Stimulated activated CD4-positive, alpha-beta T cell treated with anti-CD3 and anti-CD28 coated beads, TNF-alpha, amount 100 ng/mL, for 48 hours (primary cell): Measurements from ENCODE around the gene PER1.

Experiments
- DNase-seq, 3 donors: peaks; one replicate each; pipeline ENCODE4 v3.0.0-alpha.2; 2020; ENCODE audit warnings: low read depth in 3 of 3

Gene PER1

GRCh38 chr17:8154608-8155155, 2.5 kb upstream of the PER1 start:
- DNase-seq = no peak

- peak; percentile 81 to 84 (median 82) for DNase-seq
These were observed 1.9 kb upstream of the PER1 start for GRCh38 chr17:8153957-8154607.

- no peak for DNase-seq
These were observed 1.3 kb upstream of the PER1 start for GRCh38 chr17:8153525-8153956.

- no peak for DNase-seq
These were observed 837 bp upstream of the PER1 start for GRCh38 chr17:8153031-8153451.

- no peak for DNase-seq
These were observed 528 bp downstream of the PER1 start for GRCh38 chr17:8151641-8152111.

GRCh38 chr17:8151120-8151640, 1.0 kb downstream of the PER1 start:
- peak; percentile 70 to 79 (median 72) for DNase-seq

GRCh38 chr17:8150194-8151119, 1.7 kb downstream of the PER1 start:
- no peak for DNase-seq

GRCh38 chr17:8149419-8150193, 2.6 kb downstream of the PER1 start:
- no peak for DNase-seq

- DNase-seq = no peak
These were observed 3.6 kb downstream of the PER1 start for GRCh38 chr17:8148560-8148959.

- no peak for DNase-seq
These were observed 4.3 kb downstream of the PER1 start for GRCh38 chr17:8147805-8148404.

- no peak for DNase-seq
These were observed 4.9 kb downstream of the PER1 start for GRCh38 chr17:8147141-8147804.

GRCh38 chr17:8146381-8147140, 5.6 kb downstream of the PER1 start:
- DNase-seq = no peak

GRCh38 chr17:8145811-8146210, 6.4 kb downstream of the PER1 start:
- no peak for DNase-seq

GRCh38 chr17:8144401-8145231, 7.6 kb downstream of the PER1 start:
- no peak for DNase-seq

GRCh38 chr17:8143581-8144400, 8.4 kb downstream of the PER1 start:
- DNase-seq = no peak

- no peak for DNase-seq
These were observed 9.2 kb downstream of the PER1 start for GRCh38 chr17:8142887-8143580.

GRCh38 chr17:8142158-8142886, 9.9 kb downstream of the PER1 start:
- DNase-seq = no peak
